ENCODE results near the gene UGT8.
"Not testable (repeated sequence)": the region's sequence is repeated elsewhere in the genome, so short reads cannot be mapped to it uniquely, and the experiment has no call there.

UGT8 gene

DNA sequence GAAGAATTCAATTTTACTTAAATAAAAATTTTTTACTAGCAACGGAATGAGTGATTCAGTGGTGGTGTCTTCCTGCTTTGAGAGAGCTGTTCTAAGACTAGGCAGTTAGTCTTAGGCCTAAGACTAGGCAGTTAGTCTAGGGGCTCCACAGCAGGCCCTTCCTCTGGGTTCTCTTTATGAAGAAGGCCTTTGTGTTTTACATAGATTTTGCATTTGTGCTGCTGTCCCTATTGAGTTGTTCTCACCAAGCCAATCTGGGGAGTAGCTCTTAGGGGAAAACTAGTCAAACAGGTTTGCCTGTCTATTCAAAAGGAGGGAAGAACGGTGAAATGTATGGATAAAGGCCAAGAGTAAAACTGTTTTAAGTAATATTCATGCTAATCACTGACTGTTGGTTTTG is 7.6 kb downstream of the UGT8 start:
- no peak for DNase-seq

DNA sequence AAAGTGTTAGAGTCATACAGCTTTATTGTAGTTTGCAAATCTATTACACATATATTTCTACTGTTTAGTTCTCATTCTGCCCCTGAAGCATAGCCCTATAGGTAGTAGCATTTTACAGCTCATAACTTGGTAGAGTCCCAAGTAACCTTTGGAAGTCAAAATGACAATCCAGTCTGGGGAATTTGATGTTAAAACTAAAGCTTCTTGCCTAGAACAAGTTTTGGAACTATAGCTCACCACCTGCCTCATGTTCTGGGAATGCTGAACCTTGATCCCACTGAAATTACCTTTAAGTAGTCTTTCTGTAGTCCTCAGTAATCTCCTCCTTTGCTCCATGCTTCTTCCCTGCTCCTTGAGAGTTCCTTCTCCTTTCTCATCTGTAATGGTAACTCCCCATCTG is 8.4 kb downstream of the UGT8 start:
- DNase-seq: no peak

DNA sequence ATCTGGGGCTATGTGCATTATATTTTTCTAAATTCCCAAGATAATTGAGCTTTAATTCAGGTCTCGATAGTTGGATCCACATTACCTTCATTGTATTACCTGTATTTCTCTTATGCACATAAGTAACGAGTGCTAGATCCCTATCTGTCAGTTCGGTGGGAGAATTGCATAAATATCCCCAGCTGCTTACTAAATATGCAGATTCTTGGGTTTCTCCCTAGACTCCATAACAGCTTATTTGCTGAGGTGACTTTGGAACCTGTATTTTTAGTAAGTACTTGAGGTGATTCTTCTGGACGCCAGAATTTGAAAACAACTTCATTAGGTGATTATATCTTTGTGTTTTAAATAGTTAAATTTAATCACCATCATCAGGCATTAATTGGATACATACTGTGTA is 15.0 kb downstream of the UGT8 start:
- DNase-seq: no peak

DNA sequence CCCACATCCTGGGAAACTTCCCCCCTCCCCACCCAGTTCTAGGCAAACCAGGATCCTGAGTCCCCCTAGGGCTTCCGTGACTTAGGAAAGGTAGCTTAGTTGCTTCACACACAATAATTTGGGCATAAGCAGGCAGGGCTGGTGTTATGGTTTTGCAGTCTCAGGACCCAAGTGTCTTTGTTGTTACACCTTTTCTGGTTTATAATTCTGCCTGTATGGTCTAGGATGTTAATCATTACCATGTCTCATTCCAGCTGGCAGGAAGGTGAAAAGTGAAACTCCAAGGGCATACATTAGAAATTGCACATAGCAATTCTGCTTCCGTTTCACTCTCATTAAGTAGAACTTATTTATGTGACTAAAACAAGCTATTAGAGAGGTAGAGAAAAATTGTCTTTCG is 16.8 kb downstream of the UGT8 start:
- DNase-seq: no peak

DNA sequence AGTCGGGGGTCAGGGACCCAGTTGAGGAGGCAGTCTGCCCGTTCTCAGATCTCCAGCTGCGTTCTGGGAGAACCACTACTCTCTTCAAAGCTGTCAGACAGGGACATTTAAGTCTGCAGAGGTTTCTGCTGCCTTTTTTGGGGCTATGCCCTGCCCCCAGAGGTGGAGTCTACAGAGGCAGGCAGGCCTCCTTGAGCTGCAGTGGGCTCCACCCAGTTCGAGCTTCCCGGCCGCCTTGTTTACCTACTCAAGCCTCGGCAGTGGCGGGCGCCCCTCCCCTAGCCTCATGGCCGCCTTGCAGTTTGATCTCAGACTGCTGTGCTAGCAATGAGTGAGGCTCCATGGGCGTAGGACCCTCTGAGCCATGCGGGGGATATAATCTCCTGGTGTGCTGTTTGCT is 17.4 kb downstream of the UGT8 start:
- DNase-seq: not testable (repeated sequence)

DNA sequence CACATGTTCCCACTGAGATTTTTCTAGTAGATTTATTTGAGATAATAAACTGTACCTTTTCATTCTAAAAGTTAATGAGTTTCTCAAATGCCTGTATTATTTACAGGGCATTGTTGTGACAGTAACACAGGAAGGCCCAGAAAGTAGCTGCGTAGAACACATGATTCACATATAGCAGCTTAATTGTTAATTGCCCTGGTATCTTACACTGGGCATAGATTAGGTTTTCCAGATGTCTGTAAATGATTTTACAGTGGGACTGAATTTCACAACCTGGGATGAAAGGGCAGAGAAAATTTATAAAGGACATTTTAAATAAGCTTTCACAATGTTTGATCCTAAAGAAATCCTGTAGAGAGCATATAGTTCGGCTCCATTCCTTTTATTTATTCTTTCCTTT is 27.6 kb downstream of the UGT8 start:
- no peak for DNase-seq

DNA sequence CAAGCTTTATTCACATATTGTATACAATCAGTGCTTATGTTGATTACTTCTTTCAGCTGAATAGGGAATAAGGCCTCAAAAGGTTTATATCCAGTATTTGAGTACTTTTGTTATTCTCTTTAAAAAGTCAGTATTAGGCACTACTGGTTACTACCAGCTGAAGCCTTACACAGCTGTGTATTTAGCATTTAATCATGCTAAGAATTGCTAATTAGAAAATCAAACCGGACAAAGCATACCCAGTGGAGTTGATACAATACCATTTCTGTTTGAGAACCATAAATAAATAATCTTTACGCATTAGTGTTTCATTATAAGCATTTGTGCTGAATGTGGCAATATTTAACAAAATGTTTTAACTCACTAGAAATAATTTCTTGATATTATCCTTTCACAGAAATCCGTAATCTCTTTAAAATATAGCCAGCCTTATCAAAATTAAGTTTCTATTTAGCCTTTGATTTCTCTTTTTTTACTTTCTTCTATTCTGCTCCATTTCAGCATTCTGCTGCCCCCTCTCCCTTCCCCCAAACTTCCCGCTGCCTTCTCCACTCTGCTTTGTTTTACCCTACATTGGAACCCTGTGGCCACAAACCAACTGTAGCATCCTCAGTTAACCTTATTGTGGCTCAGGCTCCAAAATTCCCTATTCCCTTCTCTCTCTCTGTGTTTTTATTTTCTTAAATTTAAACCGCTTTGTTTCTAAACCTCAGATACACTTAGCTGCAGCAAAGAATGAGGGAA is 37.8 kb downstream of the UGT8 start:
- no peak for DNase-seq

DNA sequence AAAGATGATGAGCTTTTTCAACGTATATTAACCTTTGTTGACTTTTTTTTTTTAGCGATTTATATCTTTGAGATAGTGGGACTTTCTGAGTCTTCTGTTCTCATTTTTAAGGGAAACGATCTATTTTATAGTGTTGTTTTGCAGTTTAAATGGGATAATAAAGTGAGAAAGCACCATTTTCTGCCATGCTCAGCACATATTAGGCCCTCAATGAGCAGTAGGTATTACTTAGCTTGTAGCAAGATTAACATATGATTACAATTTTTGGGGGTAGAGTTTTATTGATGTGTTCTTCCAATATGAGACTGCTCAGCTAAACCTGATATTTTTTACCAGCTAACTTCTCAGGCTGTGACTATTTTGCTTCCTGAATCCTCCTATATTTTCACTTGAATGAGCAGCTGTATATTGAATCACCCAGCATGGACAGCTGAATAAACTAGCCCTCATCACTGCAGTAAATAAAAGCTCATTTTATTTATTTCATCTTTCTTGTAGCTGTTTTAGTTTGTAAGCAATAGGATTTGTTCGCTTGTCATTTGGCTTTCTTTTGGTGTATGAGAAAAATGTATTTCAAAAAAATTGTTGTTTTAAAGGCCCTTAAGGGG is 43.7 kb downstream of the UGT8 start:
- DNase-seq: no peak

DNA sequence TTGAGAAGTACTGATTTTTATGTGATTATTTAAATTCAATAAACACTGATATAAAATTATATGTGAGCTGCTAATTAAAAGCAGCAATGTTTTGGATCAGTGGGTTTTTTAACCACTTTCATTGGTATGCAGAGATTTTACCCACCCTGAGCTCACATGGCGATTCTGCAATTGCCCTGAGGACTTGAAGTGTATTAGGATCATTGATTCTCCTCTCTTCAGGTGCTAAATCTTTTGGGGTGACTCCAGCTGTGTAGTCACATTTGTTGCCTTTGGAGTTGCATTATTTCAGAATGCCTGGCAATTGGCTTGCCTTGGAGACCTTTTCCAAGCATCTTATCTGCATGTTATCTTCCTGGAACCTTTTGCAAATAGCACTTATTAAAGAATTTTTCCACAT is 51.3 kb downstream of the UGT8 start:
- DNase-seq: no peak

DNA sequence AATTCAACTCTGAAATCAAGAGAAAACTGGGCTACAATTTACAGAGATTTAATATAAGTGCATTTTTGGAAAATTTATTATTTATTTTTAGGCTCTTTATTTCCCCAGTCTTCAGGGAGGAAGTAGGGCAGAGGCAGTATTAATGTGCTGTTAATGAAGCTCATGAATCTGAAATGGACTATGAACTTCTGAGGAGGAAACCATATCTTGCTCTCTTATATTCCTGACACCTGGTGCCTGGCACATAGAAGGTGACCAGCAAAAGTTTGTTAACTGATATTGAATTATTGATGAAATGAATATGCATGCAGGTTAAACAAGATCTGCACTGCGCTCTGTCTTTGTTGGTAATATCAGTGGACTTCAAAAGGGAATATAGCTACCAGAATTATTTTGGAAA is 55.1 kb downstream of the UGT8 start:
- no peak for DNase-seq

DNA sequence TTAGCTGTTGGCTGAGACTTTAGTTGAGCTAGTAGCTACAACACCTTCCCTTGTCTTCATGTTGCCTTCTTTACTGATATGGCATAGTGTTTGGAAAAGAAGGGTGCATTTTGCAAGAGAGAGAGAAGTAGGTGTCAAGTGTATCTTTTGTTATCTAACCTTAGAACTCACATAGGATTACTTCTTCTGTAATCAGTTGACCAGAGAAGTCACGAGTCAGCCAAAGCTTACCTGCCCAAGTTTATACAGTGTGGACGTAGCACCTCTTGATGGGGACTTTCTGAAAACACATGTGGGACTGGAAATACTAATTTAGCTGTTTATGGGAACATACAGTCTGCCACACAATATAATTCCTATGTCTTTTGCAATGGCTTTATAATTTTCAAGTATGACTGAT is 56.0 kb downstream of the UGT8 start:
- DNase-seq: no peak

DNA sequence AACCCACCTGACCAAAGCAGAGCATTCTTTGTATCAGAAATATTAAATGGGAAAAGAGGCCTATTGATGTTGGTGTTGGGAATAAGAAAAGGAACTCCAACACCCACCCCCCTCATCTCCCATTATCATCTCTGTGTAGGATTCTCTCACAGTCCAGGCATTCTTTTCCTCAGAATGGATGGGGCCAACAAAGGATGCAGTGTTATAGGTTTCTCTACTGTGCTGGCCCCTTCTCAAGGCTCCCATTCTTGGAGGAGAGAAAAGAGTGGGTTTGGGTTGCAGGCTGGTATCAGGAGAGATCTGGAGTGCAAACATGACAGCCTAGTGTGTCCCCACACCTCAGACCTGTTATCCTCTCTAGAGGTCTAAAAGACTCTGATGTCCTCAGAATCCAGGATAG is 59.6 kb downstream of the UGT8 start:
- DNase-seq: no peak

DNA sequence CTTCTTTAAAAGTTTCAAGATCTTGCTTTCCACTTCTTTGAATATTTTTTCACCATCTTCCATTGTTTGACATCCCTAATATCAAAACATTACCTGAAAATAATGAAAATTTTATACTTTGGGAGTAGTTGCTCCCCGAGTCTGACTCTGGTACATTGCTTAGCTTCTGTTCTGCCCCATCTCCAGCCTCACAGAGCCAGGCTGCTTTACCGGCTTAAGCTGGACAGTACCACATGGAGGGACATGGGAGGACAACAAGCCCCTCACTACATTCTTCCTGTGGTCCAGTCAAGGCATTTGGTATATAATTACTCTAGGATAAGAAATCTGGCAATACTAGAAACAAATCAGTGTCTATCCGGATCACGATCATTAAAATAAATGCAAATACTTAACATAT is 60.2 kb downstream of the UGT8 start:
- no peak for DNase-seq

DNA sequence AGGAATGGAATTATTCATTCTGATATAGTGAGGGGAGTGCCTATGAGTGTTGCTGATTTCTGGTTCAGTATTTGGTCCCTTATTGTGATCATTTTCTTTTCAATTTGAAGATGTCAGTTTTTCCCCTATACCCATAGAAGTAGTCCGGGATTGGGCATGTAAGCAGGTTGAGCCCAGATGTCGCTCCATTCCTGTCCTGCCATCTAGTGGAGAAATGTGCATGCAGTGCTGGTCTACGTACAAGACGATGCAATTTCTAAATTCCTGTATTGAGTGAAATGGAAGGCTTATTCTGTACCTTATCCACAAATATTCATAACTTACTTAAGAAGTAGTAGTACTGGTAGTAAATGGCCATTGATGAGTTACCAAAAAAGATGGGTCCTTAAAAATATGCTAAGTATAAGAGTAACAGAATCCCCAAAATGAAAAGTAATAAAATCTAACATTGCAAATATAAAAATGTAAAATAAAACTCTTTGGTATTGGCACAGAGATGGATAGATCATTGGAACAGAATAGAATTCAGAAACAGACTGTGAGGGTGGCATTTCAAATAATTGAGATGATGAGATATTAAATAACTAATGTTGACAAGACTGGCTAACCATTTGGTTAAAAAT is 60.9 kb downstream of the UGT8 start:
- DNase-seq: no peak

DNA sequence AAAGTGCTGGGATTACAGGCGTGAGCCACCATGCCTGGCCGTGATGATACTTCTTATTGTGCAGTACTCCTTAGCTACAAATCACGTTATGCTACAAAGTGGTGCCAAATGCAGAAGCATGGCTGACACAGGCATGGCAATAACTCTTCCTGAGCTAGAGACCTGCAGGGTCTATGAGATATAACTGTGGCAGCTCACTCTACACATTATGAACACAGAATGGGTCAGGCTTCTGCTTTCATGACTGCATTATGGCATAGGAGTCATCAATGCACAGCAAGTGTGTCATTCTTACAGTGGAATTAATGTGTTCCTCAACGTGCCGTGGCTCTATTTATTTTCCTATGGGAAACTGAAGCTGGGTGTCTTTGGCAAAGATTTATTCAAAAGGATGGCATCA is 64.5 kb downstream of the UGT8 start:
- no peak for DNase-seq

DNA sequence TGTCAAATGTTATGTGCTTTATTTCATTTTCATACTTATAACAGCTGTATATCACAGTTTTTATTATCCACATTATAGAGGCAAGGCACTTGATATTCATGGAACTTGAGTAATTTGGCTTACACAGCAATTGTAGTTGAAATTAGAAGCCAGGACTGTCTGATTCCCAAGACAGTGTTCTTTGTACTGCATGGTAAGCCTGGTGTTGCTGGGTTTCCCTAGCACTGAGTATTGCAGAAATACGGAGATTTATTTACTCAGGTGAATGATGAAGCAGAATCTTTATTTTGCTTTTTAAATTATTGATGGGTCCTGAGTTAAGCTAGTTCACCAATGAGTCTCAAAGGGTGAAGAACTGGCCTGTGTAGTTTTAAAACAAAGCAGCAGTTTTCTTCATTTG is 70.0 kb downstream of the UGT8 start:
- no peak for DNase-seq

DNA sequence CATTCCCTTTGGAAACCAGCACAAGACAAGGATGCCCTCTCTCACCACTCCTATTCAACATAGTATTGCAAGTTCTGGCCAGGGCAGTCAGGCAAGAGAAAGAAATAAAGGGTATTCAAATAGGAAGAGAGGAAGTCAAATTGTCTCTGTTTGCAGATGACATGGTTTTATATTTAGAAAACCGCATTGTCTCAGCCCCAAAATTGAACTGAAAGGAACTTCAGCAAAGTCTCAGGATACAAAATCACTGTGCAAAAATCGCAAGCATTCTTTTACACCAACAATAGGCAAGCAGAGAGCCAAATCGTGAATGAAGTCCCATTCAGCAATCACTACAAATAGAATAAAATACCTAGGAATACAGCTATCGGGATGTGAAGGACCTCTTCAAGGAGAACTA is 72.1 kb downstream of the UGT8 start:
- DNase-seq: not testable (repeated sequence)

DNA sequence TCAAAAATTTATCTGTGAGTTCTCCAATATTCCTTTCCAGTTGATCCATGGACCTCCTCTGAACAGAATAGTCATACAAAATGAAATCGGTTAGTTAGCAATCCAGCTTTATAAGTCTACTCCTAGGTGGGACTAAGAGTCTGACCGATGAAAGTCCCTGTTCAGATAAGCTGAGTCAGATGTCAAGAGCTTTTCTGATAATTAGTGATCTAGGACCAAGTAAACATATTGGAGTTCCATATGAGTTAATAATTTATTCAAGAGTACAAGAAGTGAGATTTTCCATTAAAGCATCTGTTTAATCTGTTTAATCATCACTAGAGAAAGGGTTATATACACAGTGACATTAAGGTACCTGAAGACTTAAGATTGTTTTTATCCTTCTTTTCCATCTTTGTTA is 74.7 kb downstream of the UGT8 start:
- no peak for DNase-seq

DNA sequence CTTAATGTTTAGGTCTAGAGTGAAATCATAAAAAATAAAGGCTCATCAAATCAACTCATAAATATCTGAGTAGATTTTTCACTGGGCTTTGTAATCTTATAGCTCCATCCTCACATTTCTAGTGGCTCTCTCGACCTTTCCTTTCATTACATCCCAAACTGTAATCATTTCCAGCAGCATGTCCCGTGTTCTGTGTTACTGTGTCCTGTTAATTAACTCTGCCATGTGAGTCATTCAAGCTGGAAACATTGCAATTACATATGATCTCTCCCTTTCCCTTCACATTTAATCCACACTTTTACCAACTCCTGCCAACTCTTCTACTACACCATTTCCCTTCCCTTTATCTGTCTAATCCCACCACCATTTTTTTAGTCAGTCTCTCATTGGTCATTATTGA is 75.5 kb downstream of the UGT8 start:
- DNase-seq: no peak

DNA sequence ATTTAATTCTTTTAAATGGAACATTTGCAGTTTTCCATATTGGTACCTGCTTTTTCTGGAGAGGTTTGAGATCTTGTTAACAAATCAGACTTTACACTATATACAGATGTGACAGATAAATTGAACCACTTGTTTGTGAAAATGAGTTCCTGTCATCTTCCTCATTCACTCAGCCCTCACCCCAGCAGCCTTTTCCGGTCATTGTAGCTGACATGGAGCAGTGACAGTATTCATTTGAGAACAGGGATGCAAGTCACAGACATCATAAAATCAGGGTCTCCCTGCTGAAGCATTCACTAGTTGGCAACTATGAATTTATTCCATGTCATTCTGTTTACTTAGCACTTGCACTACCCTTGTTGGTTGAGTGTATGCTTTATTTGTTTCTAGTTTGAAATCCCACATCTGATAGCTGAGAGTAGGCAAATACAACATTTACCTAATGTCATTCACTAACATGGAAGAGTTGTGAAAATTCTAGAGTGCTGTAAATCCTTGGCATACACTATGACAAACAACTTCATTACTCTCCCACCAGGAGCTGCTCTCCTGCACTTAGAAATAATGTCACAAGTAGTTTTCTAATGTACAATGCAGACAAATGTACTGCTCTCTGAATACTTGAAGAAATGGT is 78.9 kb downstream of the UGT8 start:
- no peak for DNase-seq

DNA sequence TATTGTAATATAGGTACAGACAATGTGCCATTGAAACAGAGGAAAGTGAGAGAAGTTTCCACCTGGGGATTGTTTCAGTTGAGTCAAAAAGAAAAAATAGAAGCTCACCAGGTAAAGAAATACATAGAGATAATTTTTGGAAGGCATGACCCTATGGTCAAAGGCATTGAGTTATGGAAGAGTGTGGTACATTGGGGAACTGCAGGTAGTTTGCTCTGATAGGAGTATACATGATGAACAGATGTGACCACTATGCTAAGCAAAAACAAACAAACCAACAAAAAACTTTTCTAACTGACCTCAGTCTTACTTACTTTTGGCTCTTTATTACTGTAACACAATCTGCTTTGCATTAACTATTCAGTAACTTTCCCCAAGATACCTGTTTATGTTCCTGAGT is 85.9 kb downstream of the UGT8 start:
- no peak for DNase-seq

DNA sequence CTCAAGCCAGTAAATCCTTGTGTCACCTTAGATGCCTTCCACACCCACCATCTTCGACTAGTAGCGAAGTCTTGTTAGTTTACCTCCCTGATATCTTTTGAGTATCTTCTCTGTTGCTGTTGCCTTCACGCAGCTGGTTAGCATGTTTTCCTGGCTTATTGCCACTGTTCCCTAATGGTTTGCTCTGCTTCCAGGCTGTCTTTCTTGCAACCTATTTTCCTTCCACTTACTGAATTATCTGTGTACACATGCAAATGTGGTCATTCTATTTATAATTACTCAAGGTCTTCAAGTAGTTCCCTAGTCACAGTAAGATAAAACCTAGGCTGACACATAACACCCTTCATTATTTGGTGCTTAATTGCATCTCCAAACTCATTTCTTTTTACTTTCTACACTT is 89.5 kb downstream of the UGT8 start:
- no peak for DNase-seq

DNA sequence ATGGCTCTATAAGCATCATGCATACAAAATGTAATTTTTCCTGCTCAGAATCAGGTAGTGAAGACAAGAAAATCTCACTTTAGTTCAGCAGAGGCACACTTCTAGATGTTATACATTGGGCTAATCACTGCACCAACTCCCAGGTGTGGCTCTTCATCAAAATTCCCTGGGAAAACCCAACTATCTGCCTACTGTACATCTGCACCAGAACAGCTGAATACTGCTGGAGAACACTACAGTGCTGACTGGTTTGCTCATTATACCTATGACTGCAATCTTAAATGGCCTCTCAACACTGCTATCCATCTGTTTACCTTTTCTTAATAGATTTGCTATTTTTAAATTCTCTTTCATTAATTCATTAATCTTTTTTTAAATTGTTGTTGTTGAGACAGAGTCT is 92.0 kb downstream of the UGT8 start:
- no peak for DNase-seq

DNA sequence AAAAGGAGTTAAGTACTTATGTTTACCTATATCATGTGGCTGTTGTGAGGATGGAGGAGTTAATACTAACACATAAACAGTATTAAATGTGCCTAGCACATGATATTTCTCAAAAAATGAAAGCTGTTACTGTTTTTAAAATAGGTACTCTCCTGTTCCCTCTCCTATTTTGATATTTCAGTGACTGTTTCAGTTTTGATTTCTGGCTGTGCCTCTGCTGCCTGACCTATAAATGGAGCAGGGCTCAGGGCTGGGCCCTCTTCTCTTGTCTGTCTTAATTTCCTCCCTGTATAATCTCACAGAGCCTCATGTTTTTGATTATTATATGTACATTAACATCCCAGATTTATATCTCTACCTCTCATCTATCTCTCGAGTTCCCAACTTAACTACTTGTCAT is 93.3 kb downstream of the UGT8 start:
- DNase-seq: no peak
